ENCODE data around the gene SEMA5A. TPM values are rescaled to one million over a fixed set of nuclear protein-coding genes. Genes with fewer than 3 reads are reported as not detected.

The SEMA5A gene
- total RNA-seq, 1 donor from 2014 or later, result 29.3 TPM

- no peak for DNase-seq (ENCODE audit: low spot score)
These were observed 4.1 kb upstream of the SEMA5A start for GRCh38 chr5:9549941-9550340.

DNA sequence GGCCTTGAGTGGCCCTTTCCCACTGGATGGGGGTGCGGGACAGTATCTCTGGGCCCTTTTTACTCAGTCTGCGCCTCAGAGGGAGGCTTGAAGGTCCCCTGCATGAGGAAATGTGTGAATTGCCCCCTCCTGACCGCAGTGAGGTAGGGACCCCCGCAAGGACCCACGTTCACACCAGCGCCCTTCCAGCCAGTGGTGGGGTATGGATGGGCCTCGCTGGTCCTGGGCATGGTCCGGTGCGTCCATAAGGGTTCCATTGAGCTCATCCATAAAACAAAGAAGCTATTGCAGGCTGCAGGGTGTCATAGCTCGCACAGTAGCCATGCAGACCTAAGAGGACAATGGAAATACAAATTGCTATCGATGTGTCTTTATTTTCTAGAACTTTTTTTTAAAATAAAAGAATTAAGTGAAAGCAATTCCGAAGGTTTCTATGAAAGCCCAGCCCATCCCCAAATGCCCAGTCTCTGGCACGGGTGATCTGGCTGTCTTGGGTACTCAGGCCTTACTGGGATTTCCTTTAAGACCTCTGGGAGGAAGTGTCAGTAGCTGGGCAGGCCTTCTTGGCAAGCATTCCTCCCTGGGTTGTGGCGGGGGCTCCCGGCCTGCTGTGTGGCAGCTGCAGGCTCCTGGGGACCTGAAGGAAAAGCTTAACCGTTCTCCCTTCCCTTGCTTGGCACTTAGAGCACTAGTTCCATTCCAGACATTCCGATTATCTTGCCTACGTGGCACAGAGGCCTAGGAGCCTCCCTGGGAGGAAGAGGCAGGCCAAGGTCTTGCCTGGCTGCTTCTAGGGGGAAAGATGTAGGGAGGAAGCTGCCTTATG is 1.5 kb upstream of the SEMA5A start:
- DNase-seq (ENCODE audit: low spot score), result no peak

DNA sequence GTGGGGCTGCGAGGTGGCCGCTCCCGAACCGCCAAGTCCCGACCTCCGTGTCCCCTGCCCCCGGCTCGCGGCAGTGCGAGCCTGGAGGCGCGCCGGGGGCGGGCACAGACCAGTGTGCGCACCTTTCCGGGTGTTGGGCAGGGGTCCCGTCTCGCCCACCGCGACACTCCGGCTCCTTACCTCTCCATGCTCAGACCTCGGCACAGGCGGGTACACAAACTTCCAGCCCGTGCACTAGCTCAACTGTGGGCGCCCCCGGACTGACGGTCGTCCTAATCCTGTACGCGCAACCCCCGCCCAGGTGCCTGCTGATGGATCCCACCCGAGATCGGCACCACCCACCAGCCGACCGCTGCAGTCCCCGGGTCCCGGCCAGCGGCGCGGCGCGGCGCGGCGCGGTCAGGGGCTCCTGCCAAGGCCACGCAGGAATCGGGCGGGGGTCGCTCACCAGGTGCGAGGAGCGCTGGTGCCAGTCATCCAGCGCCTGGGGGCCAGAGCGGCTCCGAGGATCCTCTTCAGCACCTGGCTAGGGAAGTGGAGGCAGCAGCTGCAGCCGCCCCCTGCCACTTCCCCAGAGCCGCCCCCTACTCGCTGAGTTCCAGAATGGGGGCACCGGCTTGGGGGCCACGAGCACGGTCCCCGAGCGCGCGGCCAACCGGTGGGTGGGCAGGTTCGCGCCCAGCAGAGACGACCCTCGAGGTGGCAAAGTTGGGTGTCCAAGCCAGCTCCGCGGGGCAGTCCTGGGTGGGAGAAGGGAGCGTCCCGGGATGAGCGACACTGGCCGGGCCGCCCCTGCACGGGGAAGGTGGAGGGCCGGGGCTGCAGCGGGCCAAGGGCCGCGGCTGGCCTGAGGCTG is 511 bp downstream of the SEMA5A start:
- no peak for DNase-seq (ENCODE audit: low spot score)

DNA sequence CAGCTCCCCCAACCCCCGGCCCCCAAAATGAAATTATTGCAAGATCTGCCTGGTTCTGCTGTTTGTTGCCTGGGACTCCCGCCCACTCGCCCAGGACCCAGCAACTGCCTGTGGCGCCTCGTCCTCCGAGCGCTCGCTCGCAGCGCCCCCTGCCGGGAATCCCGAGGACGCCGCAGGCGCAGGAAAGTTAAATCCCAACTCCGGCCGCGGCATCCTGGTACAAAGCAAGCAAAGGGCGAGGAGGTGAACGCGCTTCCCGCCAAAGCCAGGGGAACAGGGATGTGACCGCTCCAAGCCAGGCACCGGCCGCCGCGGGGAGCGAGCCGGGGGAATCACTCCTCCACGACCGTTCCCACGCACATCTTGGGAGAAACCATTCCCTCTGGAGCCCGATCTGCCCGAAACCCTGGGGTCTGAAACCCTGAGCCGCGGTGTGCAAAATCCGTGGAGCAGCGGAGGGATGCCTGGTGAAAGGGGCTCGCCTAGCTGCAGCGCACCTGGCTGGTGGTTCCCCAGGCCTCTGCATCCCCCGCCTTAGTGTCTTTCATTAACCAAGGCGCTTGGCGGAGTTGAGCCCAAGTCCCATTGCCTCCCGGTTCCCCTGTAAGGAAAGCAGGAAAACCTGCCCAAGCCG is 1.3 kb downstream of the SEMA5A start:
- peak; percentile 87 for DNase-seq (ENCODE audit: low spot score)

DNA sequence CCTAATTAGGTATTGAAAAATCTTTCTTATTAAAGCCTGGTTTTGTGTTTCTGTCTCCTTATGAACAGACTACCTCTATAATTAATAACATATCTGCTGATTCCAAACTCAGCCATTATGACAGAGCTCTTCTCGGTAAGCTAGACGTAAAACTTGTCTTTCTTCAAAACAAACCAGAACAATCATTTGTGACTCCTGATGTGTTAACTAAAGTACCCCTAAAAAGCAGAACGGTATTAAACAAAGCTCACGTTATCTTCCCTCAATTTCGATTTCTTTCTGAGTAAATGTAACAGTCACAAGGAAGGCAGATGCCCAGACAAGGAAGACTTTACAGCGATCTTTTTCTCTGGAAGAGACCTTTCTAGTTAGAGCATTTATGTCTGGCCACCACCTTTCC is 1.8 kb downstream of the SEMA5A start:
- no peak for DNase-seq (ENCODE audit: low spot score)

- DNase-seq (ENCODE audit: low spot score), result no peak
These were observed 2.5 kb downstream of the SEMA5A start for GRCh38 chr5:9543311-9543920.

- no peak for DNase-seq (ENCODE audit: low spot score)
These were observed 5.1 kb downstream of the SEMA5A start for GRCh38 chr5:9540791-9541190.

- DNase-seq (ENCODE audit: low spot score), result no peak
These were observed 7.4 kb downstream of the SEMA5A start for GRCh38 chr5:9538504-9538903.

GRCh38 chr5:9537223-9538141 is 8.4 kb downstream of the SEMA5A start:
- no peak for DNase-seq (ENCODE audit: low spot score)

- DNase-seq (ENCODE audit: low spot score), result no peak
These were observed 9.2 kb downstream of the SEMA5A start for GRCh38 chr5:9536717-9537116.

GRCh38 chr5:9534881-9535517 is 10.9 kb downstream of the SEMA5A start:
- DNase-seq (ENCODE audit: low spot score), result no peak

- no peak for DNase-seq (ENCODE audit: low spot score)
These were observed 12.1 kb downstream of the SEMA5A start for GRCh38 chr5:9533562-9534364.

DNA sequence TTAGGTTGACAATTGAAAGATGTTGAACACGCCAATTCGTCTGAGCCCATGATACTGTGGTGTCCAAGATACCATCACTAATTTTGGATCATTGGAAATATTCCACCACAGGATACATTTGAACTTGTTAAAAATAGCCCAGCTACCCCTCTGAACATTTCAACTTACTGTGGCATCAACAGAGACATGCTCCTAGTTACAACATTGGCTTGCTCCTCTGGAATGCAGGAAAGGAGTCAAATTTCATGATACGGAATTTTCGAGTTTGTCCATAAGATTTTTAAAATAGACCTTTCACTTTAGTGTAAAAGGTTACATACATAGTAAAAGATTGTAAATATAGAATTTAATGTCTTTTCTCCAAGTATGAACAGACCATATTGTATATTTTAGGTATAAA is 12.8 kb downstream of the SEMA5A start:
- no peak for DNase-seq (ENCODE audit: low spot score)

DNA sequence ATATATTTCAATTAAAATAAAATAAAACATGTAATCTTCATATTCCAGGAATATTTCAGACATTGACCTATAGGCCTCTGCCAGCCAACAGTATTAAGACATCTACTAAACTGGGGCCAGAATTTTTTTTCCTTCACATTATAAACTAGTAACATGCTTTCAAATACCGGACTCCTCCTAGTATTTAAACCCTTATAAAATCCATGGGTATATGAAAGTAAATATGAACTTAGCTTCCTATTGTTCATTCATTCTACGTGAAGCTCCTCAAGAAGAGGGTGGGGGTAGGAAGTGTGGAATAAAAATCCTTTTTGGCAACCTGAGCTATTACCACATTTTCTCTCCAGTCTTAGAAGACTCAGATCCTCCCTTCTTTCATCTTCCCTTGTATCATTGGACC is 16.4 kb downstream of the SEMA5A start:
- no peak for DNase-seq (ENCODE audit: low spot score)

- DNase-seq (ENCODE audit: low spot score), result no peak
These were observed 16.8 kb downstream of the SEMA5A start for GRCh38 chr5:9529041-9529480.

GRCh38 chr5:9524941-9525340 is 20.9 kb downstream of the SEMA5A start:
- DNase-seq (ENCODE audit: low spot score), result no peak

DNA sequence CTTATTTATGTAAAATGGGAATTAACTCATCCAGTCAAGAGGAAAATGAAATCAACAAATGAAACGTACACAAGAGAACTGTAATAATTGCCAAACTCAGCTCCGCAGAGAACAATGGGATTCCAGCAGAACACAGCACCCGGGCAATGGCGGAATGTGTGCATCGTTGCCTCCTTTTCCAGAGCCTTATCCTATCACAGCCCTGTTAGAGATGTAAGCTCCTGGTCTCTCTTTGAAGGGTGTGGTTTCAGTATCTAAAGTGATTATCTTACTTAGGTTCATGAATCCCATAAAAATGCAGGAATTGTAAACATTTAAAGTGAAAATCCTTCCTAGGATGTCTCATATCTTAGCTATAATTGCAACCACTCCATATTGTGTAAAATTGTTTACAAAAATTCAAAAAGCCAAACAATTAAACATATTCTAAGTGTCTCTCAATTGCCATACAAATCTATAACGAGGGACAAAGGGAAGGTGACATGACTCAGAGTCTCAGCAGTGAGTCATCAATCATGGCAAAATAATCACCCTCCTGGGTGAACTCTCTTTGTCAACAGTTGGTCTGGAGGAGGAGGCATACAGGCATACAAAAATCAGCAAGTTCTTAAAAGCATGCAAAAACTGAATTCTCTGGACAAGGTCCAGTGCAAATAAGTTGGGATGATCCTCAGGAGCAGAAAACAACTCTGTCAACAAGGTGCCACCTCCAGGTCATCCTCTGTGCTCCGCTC is 22.6 kb downstream of the SEMA5A start:
- DNase-seq (ENCODE audit: low spot score), result peak; percentile 32

GRCh38 chr5:9519537-9519936 is 26.3 kb downstream of the SEMA5A start:
- DNase-seq (ENCODE audit: low spot score), result no peak

- DNase-seq (ENCODE audit: low spot score), result no peak
These were observed 29.3 kb downstream of the SEMA5A start for GRCh38 chr5:9516591-9516990.

All from mucosa of gallbladder (tissue), 1 donor.